Right renal pelvis (tissue), 4 donors: Measurements from ENCODE around the gene ANKRD44. TPM values are rescaled to one million over a fixed set of nuclear protein-coding genes. Genes with fewer than 3 reads are reported as not detected.
A peak's percentile ranks its signal among the peaks of the same experiment; 100 is the strongest.
"Not testable (repeated sequence)": the region's sequence is repeated elsewhere in the genome, so short reads cannot be mapped to it uniquely, and the experiment has no call there.

ENCODE experiments used
- DNase-seq, 4 donors: peaks; one replicate each; pipeline ENCODE4 v3.0.0-alpha.2; 2013; ENCODE audit warnings: low read depth in 4 of 4, low spot score in 3 of 4, missing footprints in 1 of 4
- polyA plus RNA-seq, 4 donors: library from polyadenylated mRNA; unstranded; fragments of 120-200 nt; gene quantifications; one replicate each; pipeline ENCODE4 v1.2.1, GENCODE V29; 2013; ENCODE audit not compliant: insufficient read length in 4 of 4

The ANKRD44 gene
- polyA plus RNA-seq = 10 to 100 TPM in 3 of 4 donors, 1 to 10 TPM in 1; 9.2 to 13.9 (median 10.7) TPM

GRCh38 chr2:197310271-197310985, at the start of gene ANKRD44:
Gene ANKRD44, minus strand, starts transcription at chr2:197310780. Its CDS starts 176 bp downstream, at chr2:197310604.
- peak; percentile 52 to 65 (median 57) for DNase-seq

DNA sequence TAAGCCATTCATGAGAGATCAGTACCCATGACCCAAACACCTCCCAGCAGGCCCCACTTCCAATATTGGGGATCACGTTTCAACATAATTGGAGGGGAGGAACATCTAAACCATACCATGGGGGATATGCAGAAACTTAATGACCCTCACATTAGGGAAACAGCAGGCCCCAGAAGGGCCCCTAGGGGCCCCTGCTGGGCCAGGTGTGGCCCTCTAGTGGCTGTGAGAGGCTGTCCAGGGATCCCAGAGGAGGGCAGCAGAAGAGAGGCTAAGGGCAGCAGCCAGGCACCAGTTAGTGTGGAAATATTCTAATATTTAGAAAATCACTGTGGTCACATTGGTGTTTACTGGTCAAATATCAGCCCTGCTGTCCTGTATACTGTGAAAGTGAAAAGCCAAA, 49.3 kb upstream of the ANKRD44 start:
- no peak for DNase-seq

GRCh38 chr2:197358931-197359330, 48.4 kb upstream of the ANKRD44 start:
- DNase-seq = no peak

- no peak for DNase-seq
Measured at GRCh38 chr2:197357986-197358385, 47.4 kb upstream of the ANKRD44 start.

DNA sequence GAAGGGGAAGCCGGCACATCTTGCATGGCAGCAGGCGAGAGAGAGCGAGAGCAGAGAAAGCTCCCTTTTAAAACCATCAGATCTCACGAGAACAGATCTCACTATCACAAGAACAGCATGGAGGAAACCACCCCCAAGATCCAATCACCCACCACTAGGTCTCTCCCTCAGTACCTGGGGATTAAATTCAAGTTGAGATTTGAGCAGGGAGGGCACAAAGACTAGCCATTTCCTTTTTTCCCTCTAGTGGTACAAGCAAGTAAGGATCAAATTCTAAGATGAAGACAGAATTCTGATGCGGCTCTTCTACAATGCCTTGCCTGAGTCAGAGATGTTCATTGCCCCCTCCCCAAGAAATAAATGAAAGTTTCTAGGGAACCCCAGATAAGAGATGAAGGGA, 45.6 kb upstream of the ANKRD44 start:
- DNase-seq = no peak

GRCh38 chr2:197354169-197354558, 43.6 kb upstream of the ANKRD44 start:
- DNase-seq = no peak

DNA sequence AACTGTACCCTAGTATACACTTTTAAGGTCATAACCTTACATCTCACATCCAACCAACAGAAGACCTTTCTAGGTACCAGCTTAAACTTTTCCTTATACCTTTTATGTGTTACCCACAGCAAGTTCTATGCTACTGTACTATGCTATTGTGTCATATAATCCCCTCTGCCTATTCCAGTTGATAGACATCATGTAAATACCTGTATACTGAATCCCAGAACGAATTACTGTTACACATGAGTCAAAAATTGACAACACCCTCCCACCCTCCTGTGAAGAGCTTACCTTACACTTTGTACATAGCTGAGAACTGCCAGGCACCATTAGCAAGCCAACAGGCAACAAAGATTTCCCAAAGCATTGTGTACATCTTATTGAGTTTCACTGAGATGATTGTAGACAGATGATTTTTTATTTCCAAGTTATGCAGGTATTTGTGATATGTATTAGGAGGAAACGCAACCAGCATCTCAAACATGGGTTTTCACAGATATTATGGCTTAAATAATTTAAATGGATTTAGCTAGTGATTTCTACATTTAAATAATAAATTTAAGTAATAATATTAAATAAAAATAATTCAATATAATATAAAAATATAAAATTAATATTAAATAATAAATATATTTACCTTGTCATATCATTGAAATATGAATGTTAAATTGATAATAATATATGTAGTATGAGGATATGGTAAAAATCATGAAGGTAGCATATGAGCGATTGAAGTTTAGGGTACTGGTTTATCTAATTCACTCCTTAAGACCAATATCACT, 43.0 kb upstream of the ANKRD44 start:
- DNase-seq = no peak

GRCh38 chr2:197349699-197350098, 39.1 kb upstream of the ANKRD44 start:
- no peak for DNase-seq

GRCh38 chr2:197348721-197349360, 38.3 kb upstream of the ANKRD44 start:
- no peak for DNase-seq

DNA sequence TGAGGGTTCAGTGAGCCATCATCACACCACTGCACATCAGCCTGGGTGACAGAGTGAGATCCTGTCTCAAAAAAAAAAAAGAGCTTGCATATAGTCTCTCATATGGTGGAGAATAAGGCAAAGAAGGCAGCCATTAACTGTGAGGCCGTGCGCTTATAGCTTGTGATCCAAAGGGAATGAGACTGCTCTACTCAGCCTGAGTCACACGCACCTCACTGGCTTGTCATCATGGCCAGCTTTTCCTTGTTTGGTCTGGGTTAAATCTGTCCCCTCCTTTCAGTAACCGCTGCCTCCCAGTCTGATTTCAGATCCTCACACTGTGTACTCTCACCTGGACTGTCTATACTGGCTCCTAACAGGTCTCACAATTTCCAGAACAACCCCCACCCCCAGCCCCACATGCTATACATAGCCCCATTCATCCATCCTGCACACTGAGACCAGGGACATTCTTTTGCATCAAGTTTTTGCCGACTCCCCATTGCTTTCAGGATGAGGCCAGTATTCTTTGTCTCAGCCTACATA, 35.3 kb upstream of the ANKRD44 start:
- DNase-seq = no peak

DNA sequence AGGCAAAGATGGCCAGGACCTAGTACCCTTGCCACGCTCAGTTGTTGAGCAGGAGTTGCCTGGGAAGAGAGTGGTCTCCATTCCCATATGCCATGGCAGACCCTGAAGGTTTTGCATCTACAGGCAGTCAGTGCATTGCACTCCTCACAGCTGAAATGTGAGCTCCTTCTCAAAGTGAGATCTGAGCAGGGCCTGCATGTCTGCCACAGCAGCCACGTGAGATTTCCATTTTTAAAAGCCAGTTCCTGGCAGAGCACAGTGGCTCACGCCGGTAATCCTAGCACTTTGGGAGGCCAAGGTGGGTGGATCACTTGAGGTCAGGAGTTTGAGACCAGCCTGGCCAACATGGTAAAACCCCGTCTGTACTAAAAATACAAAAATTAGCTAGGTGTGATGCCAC, 33.4 kb upstream of the ANKRD44 start:
- not testable (repeated sequence) for DNase-seq

- no peak for DNase-seq
Measured at GRCh38 chr2:197340591-197340990, 30.0 kb upstream of the ANKRD44 start.

GRCh38 chr2:197339496-197340220, 29.1 kb upstream of the ANKRD44 start:
- no peak for DNase-seq

DNA sequence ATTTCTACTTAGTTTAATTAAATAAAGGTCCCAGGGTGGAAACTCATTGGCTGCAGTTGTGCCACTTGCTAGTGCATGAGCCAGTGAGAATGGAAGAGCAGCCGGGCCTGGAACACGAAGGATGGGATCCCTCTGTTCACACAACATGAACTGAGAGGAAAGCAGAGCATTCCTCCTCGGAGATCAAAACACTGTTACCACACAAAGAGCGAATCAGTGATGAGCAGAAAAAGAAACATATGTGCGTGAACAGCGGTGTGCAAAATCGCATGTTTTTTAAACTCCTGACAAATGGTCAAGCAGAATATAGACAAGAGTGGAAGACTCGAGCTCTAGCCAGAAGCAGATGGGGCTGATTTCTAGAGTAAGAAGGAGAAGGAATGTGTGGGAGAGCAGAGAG, 28.4 kb upstream of the ANKRD44 start:
- DNase-seq = no peak

- DNase-seq = no peak
Measured at GRCh38 chr2:197332641-197333040, 22.1 kb upstream of the ANKRD44 start.

DNA sequence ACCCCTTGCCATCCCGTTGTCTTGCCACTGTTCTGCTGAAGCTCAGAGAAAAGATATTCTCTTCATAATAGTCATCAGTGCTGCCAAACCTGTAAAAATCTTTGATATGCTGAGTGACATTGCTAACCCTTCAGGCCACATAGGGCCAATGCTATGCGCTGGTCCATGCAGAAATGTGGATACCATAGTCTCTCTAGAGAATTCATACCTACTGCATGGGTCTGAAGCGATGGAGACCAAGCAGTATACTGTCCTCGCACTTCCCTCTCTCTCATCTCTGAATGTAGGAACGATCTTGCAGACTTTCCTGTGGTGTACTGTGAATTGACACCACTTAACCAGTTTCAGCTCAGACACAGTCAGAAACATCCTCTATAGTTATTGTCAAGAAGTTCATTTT, 17.9 kb upstream of the ANKRD44 start:
- no peak for DNase-seq

- DNase-seq = no peak
Measured at GRCh38 chr2:197327472-197328098, 17.0 kb upstream of the ANKRD44 start.

DNA sequence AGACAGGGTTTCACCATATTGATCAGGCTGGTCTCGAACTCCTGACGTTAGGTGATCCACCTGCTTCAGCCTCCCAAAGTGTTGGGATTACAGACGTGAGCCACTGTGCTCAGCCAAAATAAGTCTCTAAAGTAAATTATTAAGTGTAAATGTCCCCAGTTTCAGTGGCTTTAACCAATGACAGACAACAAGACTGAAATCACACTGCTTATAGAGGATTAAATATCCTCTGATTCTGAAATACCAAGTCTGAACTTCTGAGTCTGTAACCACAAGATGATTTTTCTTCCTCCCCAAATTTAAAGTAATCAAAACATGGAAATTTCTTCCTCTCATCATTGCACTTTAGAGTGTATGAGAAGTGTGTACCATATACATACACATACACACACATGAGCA, 16.5 kb upstream of the ANKRD44 start:
- no peak for DNase-seq

DNA sequence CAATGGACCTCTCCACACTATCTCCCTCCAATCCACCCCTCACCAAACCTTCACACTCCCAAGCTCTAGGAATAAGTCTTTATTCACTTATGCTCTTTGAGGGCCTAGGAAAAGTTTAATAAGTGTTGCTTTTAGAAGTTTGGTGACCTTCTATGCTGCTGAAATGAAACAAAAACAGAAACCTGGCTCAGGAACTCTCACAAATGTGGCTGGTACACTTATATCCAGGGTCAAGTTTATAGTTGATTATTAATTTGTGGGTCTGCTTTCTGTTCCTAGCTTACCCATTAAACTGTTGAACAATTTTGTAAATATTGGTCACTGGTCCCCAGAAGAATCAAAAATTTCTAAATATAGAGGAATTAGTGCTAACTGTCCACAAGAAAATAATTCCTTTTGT, 14.2 kb upstream of the ANKRD44 start:
- DNase-seq = no peak
